Endothelial cell of umbilical vein (primary cell): Measurements from ENCODE around the gene MTG2. TPM values are rescaled to one million over a fixed set of nuclear protein-coding genes. Genes with fewer than 3 reads are reported as not detected.

ENCODE experiments used
- BruUV-seq: library from RNA; stranded (reverse); fragments of 400-500 nt; replicated peaks from 2 replicates; lab custom pipeline; 2021; lab: Mats Ljungman, UMichigan
- CTCF ChIA-PET: fragments of 300-600, 350-600 bp; sonication (Branson Sonifier 250); formaldehyde crosslinking; loops from one replicate; lab custom pipeline; 2021; ENCODE audit warnings: antibody characterized with exemption, inconsistent platforms; lab: Charles Lee
- POLR2A ChIA-PET: fragments of 300-600, 350-600 bp; sonication (Branson Sonifier 250); formaldehyde crosslinking; loops from one replicate; lab custom pipeline; 2021; ENCODE audit warnings: antibody characterized with exemption, inconsistent platforms; lab: Charles Lee
- DNase-seq: peaks from one replicate; pipeline ENCODE4 v3.0.0-alpha.2; 2011; ENCODE audit warnings: low read depth, low spot score
- FAIRE-seq: peaks from 2 replicates; lab custom pipeline; 2011; peaks lifted over from hg19 to GRCh38; lab: Jason Lieb, UNC
- H2AFZ ChIP-seq: 2 replicates; pipeline ENCODE4 v1.6.0; 2012; ENCODE audit warnings: low read depth, low read length, control low read depth, inconsistent platforms
- H3K27ac ChIP-seq: 2 replicates; pipeline ENCODE4 v1.5.1; 2011; ENCODE audit warnings: low read depth, mild to moderate bottlenecking, control low read depth, low read length, moderate library complexity; ENCODE audit not compliant: insufficient read depth
- H3K27me3 ChIP-seq, 2 experiments: 2 replicates each; pipeline versions ENCODE4 v1.6.0 to v1.6.1; 2011; ENCODE audit warnings: low read length in 2 of 2, mixed read lengths in 1 of 2; ENCODE audit not compliant: control insufficient read depth in 2 of 2, insufficient read depth in 2 of 2
- H3K36me3 ChIP-seq, 2 experiments: 2 replicates in 1 of 2; 3 replicates in 1 of 2; pipeline ENCODE4 v1.5.1; 2011; ENCODE audit warnings: low read length in 2 of 2, mild to moderate bottlenecking in 1 of 2, moderate library complexity in 1 of 2; ENCODE audit not compliant: control insufficient read depth in 2 of 2, insufficient read depth in 2 of 2; ENCODE audit errors: extremely low read depth in 1 of 2
- H3K4me1 ChIP-seq: 3 replicates; pipeline ENCODE4 v1.5.1; 2011; ENCODE audit warnings: mild to moderate bottlenecking, low read length; ENCODE audit not compliant: control insufficient read depth, insufficient read depth; ENCODE audit errors: extremely low read depth
- H3K4me2 ChIP-seq: 2 replicates; pipeline ENCODE4 v1.6.1; 2011; ENCODE audit warnings: low read length, control low read depth, mixed read lengths; ENCODE audit not compliant: insufficient read depth
- H3K4me3 ChIP-seq, 3 experiments: fragments of 200-600 bp in 1 of 3; sonication (generic), shearing (Covaris generic) in 1 of 3; replicated peaks in 1 of 3; 2 replicates each; pipeline ENCODE4 v1.5.1; 2011 to 2016; ENCODE audit warnings: control low read depth in 3 of 3, low read length in 3 of 3, mild to moderate bottlenecking in 2 of 3, inconsistent platforms in 1 of 3, low read depth in 1 of 3, moderate library complexity in 1 of 3; ENCODE audit not compliant: insufficient read depth in 1 of 3
- H3K79me2 ChIP-seq: 2 replicates; pipeline ENCODE4 v1.6.0; 2012; ENCODE audit warnings: low read length, inconsistent platforms; ENCODE audit not compliant: control insufficient read depth, insufficient read depth
- H3K9ac ChIP-seq: replicated peaks from 2 replicates; pipeline ENCODE3; 2011; ENCODE audit warnings: low read length, control low read depth; ENCODE audit not compliant: insufficient read depth; ENCODE audit errors: extremely low read depth
- H3K9me1 ChIP-seq: replicated peaks from 3 replicates; pipeline ENCODE4 v1.6.0; 2011; ENCODE audit warnings: mild to moderate bottlenecking, low read length; ENCODE audit not compliant: control insufficient read depth, insufficient read depth; ENCODE audit errors: extremely low read depth
- H3K9me3 ChIP-seq: replicated peaks from 2 replicates; pipeline ENCODE4 v1.5.1; 2012; ENCODE audit warnings: low read length, inconsistent platforms; ENCODE audit not compliant: control insufficient read depth, insufficient read depth
- H4K20me1 ChIP-seq: replicated peaks from 2 replicates; pipeline ENCODE3; 2011; ENCODE audit warnings: mild to moderate bottlenecking, low read length; ENCODE audit not compliant: control insufficient read depth, insufficient read depth; ENCODE audit errors: extremely low read depth
- EZH2 ChIP-seq: IDR thresholded peaks from 2 replicates; pipeline ENCODE4 v1.6.1; 2012; ENCODE audit warnings: borderline replicate concordance, low read depth, mild to moderate bottlenecking, moderate library complexity, low read length, inconsistent platforms; ENCODE audit not compliant: severe bottlenecking
- FOS ChIP-seq: IDR thresholded peaks from 2 replicates; pipeline ENCODE4 v1.6.1; 2011; ENCODE audit warnings: mild to moderate bottlenecking, low read length, moderate library complexity, borderline replicate concordance; ENCODE audit not compliant: insufficient read depth
- MYC ChIP-seq: IDR thresholded peaks from one replicate; pipeline ENCODE4 v1.6.1; 2011; ENCODE audit warnings: mild to moderate bottlenecking, low read depth, low read length
- POLR2AphosphoS5 ChIP-seq: IDR thresholded peaks from 2 replicates; pipeline ENCODE4 v1.6.1; 2012; ENCODE audit warnings: low read depth, mild to moderate bottlenecking, control low read depth, low read length, moderate library complexity; ENCODE audit not compliant: insufficient read depth
- dilution Hi-C: fragments of 300-500 bp; cut with MboI; formaldehyde crosslinking; loops from one replicate; pipeline ENCODE4 v1.15.0; 2019; ENCODE audit warnings: low sequenced_read_pairs; ENCODE audit not compliant: extremely low pct_ligation_motif_present
- intact Hi-C: fragments of 100-400 bp; cut with micrococcal nuclease; formaldehyde crosslinking; loops from one replicate; pipeline ENCODE4 v1.10.0; 2022
- polyA plus RNA-seq, 4 experiments: library from polyadenylated mRNA; depleted of rRNA in 3 of 4; stranded (reverse) in 3 of 4; unstranded in 1 of 4; fragments of >200 nt; gene quantifications; 2 replicates each; pipeline versions ENCODE4 v1.2.1 to v1.2.3, GENCODE V29; 2011 to 2012; ENCODE audit warnings: missing spikeins in 1 of 4
- total RNA-seq: library from RNA; stranded (reverse); gene quantifications from 2 replicates; pipeline ENCODE4 v1.2.3, GENCODE V29; 2021
- TF ChIP-seq, protein P1 (sequence below): IDR thresholded peaks from 2 replicates; pipeline ENCODE4 v1.6.1; 2011; ENCODE audit not compliant: insufficient read depth, insufficient read length
- TF ChIP-seq, protein P2 (sequence below), 2 donors: IDR thresholded peaks; 1 replicate in 1 of 2; 2 replicates in 1 of 2; pipeline ENCODE4 v1.5.1; 2011; ENCODE audit warnings: low read length in 2 of 2, mild to moderate bottlenecking in 2 of 2, moderate library complexity in 2 of 2, control low read depth in 1 of 2, inconsistent platforms in 1 of 2, low read depth in 1 of 2; ENCODE audit not compliant: insufficient read depth in 1 of 2; ENCODE audit errors: extremely low read depth in 1 of 2

MTG2 gene
- total and polyA plus RNA-seq, 2 donors (not counting 3 experiments of a cell fraction or from before 2014, with no cell fraction given), result 19.9 to 31.6 TPM

DNA sequence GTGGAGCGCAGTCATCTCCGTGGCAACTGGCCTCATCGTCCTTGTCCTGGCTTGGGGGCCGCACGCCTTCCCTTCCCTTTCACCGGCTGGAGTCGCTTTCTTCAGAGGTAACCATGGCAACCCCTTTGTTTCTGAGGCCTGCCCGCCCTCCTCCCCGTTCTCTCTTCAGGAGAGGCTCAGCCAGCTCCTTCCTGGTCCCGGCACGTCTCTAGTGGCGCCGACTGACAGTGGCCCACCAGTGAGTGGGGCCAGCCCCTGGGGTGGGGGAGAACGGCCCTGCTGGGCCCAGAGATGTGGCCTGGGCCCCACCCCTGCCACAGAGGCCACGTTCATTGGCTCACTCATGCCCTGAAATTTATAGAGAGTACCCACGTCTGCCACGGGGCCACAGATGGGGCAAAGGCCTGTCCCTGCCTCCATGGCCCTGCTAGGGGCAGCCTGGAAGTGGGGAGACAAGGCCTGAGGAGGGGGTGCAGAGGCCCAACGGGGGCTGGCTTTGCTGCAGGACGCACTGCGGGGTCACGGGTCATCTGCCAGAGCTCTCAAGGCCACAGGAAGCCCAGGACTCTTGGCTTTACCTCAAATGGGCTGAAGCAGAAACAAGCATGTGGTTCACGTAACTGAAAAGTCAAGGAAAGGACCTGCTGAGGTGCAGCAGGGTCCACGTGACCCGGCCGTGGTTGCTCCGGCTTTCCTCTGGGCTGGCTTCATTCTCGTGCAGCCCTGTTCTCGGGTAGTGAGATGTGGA, 54.1 kb downstream of the MTG2 start:
- no peak for DNase-seq
- H3K9ac ChIP-seq, result no peak overlapping the region
- no TSS peak for BruUV-seq
- H3K4me3 ChIP-seq, result no peak overlapping the region
- ChIA-PET CTCF (no interaction called here), POLR2A (no interaction called here)
- no peaks in the 10 kb centered on the region for H3K36me3 ChIP-seq
- no peaks in the 10 kb centered on the region for H3K9me1 ChIP-seq
- intact Hi-C loops, result loop anchor here (1.0 kb wide), 1 partner anchor 17 kb away; the partner anchor contains the start of gene HRH3
- peaks cover 5% of the 10 kb centered on the region for H3K4me1 ChIP-seq
- no peaks in the 10 kb centered on the region for H3K9me3 ChIP-seq
- no peak overlapping the region for H3K27ac ChIP-seq
- H3K27me3 ChIP-seq, result no peaks in the 10 kb centered on the region
- H3K4me2 ChIP-seq, result no peak overlapping the region
- H4K20me1 ChIP-seq, result no peaks in the 10 kb centered on the region
- H2AFZ ChIP-seq, result no peak overlapping the region
- dilution Hi-C loops, result no loop called here
- TF ChIP-seq, protein P1, sequence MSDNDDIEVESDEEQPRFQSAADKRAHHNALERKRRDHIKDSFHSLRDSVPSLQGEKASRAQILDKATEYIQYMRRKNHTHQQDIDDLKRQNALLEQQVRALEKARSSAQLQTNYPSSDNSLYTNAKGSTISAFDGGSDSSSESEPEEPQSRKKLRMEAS, result no peak
- no peak for TF ChIP-seq FOS
- TF ChIP-seq POLR2AphosphoS5, result no peak
- TF ChIP-seq, protein P2, sequence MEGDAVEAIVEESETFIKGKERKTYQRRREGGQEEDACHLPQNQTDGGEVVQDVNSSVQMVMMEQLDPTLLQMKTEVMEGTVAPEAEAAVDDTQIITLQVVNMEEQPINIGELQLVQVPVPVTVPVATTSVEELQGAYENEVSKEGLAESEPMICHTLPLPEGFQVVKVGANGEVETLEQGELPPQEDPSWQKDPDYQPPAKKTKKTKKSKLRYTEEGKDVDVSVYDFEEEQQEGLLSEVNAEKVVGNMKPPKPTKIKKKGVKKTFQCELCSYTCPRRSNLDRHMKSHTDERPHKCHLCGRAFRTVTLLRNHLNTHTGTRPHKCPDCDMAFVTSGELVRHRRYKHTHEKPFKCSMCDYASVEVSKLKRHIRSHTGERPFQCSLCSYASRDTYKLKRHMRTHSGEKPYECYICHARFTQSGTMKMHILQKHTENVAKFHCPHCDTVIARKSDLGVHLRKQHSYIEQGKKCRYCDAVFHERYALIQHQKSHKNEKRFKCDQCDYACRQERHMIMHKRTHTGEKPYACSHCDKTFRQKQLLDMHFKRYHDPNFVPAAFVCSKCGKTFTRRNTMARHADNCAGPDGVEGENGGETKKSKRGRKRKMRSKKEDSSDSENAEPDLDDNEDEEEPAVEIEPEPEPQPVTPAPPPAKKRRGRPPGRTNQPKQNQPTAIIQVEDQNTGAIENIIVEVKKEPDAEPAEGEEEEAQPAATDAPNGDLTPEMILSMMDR (IDR thresholded peaks at IDR 0.05; ENCODE audit: extremely low read depth in 1 of 2, insufficient read depth in 1 of 2, low read depth in 1 of 2, low read length in 2 of 2), result no peak
- no peak for TF ChIP-seq MYC
- TF ChIP-seq EZH2, result no peak
- H3K79me2 ChIP-seq, result peaks cover 3% of the 10 kb centered on the region
- FAIRE-seq, result no peak
